PFSK-1 (cell line): ENCODE data around the gene THSD8.

Source experiments
- POLR2AphosphoS5 ChIP-seq: IDR thresholded peaks from 2 replicates; pipeline ENCODE4 v1.6.1; 2012; ENCODE audit warnings: low read depth, mild to moderate bottlenecking, control low read depth, low read length, moderate library complexity
- SIN3A ChIP-seq: IDR thresholded peaks from 2 replicates; pipeline ENCODE4 v1.6.1; 2012; ENCODE audit warnings: mild to moderate bottlenecking, low read length, moderate library complexity, borderline replicate concordance; ENCODE audit not compliant: insufficient read depth
- TAF1 ChIP-seq: IDR thresholded peaks from 2 replicates; pipeline ENCODE4 v1.6.1; 2012; ENCODE audit warnings: low read length, control low read depth, borderline replicate concordance; ENCODE audit not compliant: insufficient read depth

DNA sequence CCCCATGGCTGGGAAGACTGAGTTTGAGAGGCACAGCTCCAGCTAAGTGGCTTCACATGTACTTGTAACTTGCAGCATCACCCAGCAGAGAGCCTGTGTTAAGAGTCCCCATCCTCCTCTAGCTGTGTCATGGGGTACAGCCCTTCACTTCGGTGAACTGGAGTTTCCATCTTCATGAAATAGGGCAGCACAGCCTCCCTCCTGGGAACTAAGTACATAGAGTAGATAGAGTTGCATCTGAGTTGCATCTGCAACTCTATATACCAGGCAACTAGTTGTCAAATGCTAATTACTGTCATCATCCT is 1.5 kb upstream of the THSD8 start:
- TF ChIP-seq TAF1 = no peak
- TF ChIP-seq POLR2AphosphoS5 = no peak
- TF ChIP-seq SIN3A = no peak
